ENCODE data around the gene PLCXD3. TPM values are rescaled to one million over a fixed set of nuclear protein-coding genes. Genes with fewer than 3 reads are reported as not detected.

Gene PLCXD3
- total and polyA plus RNA-seq, 2 donors, result 0.05 to 0.37 TPM

GRCh38 chr5:41281215-41281810 lies 229.1 kb downstream of the PLCXD3 start:
- Histone ChIP-seq H3K4me1 (ENCODE audit: control insufficient read depth in 2 of 2, insufficient read depth in 2 of 2, low read length in 2 of 2) (no peaks in the 10 kb centered on the region), H3K27ac (ENCODE audit: low read depth in 1 of 2, low read length in 1 of 2) (no peak overlapping the region), H3K4me3 (ENCODE audit: low read length in 2 of 2) (no peak overlapping the region), H3K9me3 (ENCODE audit: control insufficient read depth in 2 of 2, insufficient read depth in 1 of 2, low read length in 1 of 2) (no peaks in the 10 kb centered on the region), H3K36me3 (ENCODE audit: control insufficient read depth in 2 of 2, insufficient read depth in 2 of 2, low read length in 1 of 2) (no peaks in the 10 kb centered on the region), H3K27me3 (ENCODE audit: control insufficient read depth in 2 of 2, insufficient read depth in 1 of 2, low read length in 1 of 2) (no peaks in the 10 kb centered on the region)
- no peak for DNase-seq (ENCODE audit: low read depth in 6 of 9, low spot score in 9 of 9)
- 41% methylated on average over 12 of the region's 12 CpGs for WGBS

GRCh38 chr5:41279040-41279439 lies 231.4 kb downstream of the PLCXD3 start:
- no peaks in the 10 kb centered on the region for H3K9me3 ChIP-seq (ENCODE audit: control insufficient read depth in 2 of 2, insufficient read depth in 1 of 2, low read length in 1 of 2)
- no peaks in the 10 kb centered on the region for H3K27me3 ChIP-seq (ENCODE audit: control insufficient read depth in 2 of 2, insufficient read depth in 1 of 2, low read length in 1 of 2)
- H3K4me3 ChIP-seq (ENCODE audit: low read length in 2 of 2), result no peak overlapping the region
- no peaks in the 10 kb centered on the region for H3K4me1 ChIP-seq (ENCODE audit: control insufficient read depth in 2 of 2, insufficient read depth in 2 of 2, low read length in 2 of 2)
- no peaks in the 10 kb centered on the region for H3K36me3 ChIP-seq (ENCODE audit: control insufficient read depth in 2 of 2, insufficient read depth in 2 of 2, low read length in 1 of 2)
- 65% methylated on average over 2 of the region's 2 CpGs for WGBS
- no peak for DNase-seq (ENCODE audit: low read depth in 6 of 9, low spot score in 9 of 9)
- no peak overlapping the region for H3K27ac ChIP-seq (ENCODE audit: low read depth in 1 of 2, low read length in 1 of 2)

- Histone ChIP-seq H3K4me3 (ENCODE audit: low read length in 2 of 2) (no peak overlapping the region), H3K27ac (ENCODE audit: low read depth in 1 of 2, low read length in 1 of 2) (no peak overlapping the region), H3K27me3 (ENCODE audit: control insufficient read depth in 2 of 2, insufficient read depth in 1 of 2, low read length in 1 of 2) (no peaks in the 10 kb centered on the region), H3K4me1 (ENCODE audit: control insufficient read depth in 2 of 2, insufficient read depth in 2 of 2, low read length in 2 of 2) (no peaks in the 10 kb centered on the region), H3K36me3 (ENCODE audit: control insufficient read depth in 2 of 2, insufficient read depth in 2 of 2, low read length in 1 of 2) (no peaks in the 10 kb centered on the region), H3K9me3 (ENCODE audit: control insufficient read depth in 2 of 2, insufficient read depth in 1 of 2, low read length in 1 of 2) (no peaks in the 10 kb centered on the region)
- 60% methylated on average over 4 of the region's 4 CpGs for WGBS
- DNase-seq (ENCODE audit: low read depth in 6 of 9, low spot score in 9 of 9), result no peak
Measured at GRCh38 chr5:41277476-41278245, 232.7 kb downstream of the PLCXD3 start.

GRCh38 chr5:41275813-41276512 lies 234.4 kb downstream of the PLCXD3 start:
- Histone ChIP-seq H3K36me3 (ENCODE audit: control insufficient read depth in 2 of 2, insufficient read depth in 2 of 2, low read length in 1 of 2) (no peaks in the 10 kb centered on the region), H3K4me1 (ENCODE audit: control insufficient read depth in 2 of 2, insufficient read depth in 2 of 2, low read length in 2 of 2) (no peaks in the 10 kb centered on the region), H3K27me3 (ENCODE audit: control insufficient read depth in 2 of 2, insufficient read depth in 1 of 2, low read length in 1 of 2) (no peaks in the 10 kb centered on the region), H3K27ac (ENCODE audit: low read depth in 1 of 2, low read length in 1 of 2) (no peak overlapping the region), H3K4me3 (ENCODE audit: low read length in 2 of 2) (no peak overlapping the region), H3K9me3 (ENCODE audit: control insufficient read depth in 2 of 2, insufficient read depth in 1 of 2, low read length in 1 of 2) (no peaks in the 10 kb centered on the region)
- DNase-seq (ENCODE audit: low read depth in 6 of 9, low spot score in 9 of 9), result no peak
- 87% methylated on average over 8 of the region's 8 CpGs for WGBS

GRCh38 chr5:41270423-41271251 lies 239.8 kb downstream of the PLCXD3 start:
- 57% methylated on average over 2 of the region's 2 CpGs for WGBS
- Histone ChIP-seq H3K4me1 (ENCODE audit: control insufficient read depth in 2 of 2, insufficient read depth in 2 of 2, low read length in 2 of 2) (no peaks in the 10 kb centered on the region), H3K27ac (ENCODE audit: low read depth in 1 of 2, low read length in 1 of 2) (no peak overlapping the region), H3K4me3 (ENCODE audit: low read length in 2 of 2) (no peak overlapping the region), H3K27me3 (ENCODE audit: control insufficient read depth in 2 of 2, insufficient read depth in 1 of 2, low read length in 1 of 2) (no peaks in the 10 kb centered on the region), H3K36me3 (ENCODE audit: control insufficient read depth in 2 of 2, insufficient read depth in 2 of 2, low read length in 1 of 2) (no peaks in the 10 kb centered on the region), H3K9me3 (ENCODE audit: control insufficient read depth in 2 of 2, insufficient read depth in 1 of 2, low read length in 1 of 2) (no peaks in the 10 kb centered on the region)
- DNase-seq (ENCODE audit: low read depth in 6 of 9, low spot score in 9 of 9), result no peak

- Histone ChIP-seq H3K9me3 (ENCODE audit: control insufficient read depth in 2 of 2, insufficient read depth in 1 of 2, low read length in 1 of 2) (no peaks in the 10 kb centered on the region), H3K27ac (ENCODE audit: low read depth in 1 of 2, low read length in 1 of 2) (no peak overlapping the region), H3K36me3 (ENCODE audit: control insufficient read depth in 2 of 2, insufficient read depth in 2 of 2, low read length in 1 of 2) (no peaks in the 10 kb centered on the region), H3K4me1 (ENCODE audit: control insufficient read depth in 2 of 2, insufficient read depth in 2 of 2, low read length in 2 of 2) (no peaks in the 10 kb centered on the region), H3K4me3 (ENCODE audit: low read length in 2 of 2) (no peak overlapping the region), H3K27me3 (ENCODE audit: control insufficient read depth in 2 of 2, insufficient read depth in 1 of 2, low read length in 1 of 2) (no peaks in the 10 kb centered on the region)
- DNase-seq (ENCODE audit: low read depth in 6 of 9, low spot score in 9 of 9), result no peak
- WGBS, result 97% methylated on average over 1 of the region's 1 CpG
Measured at GRCh38 chr5:41268894-41269293, 241.5 kb downstream of the PLCXD3 start.

GRCh38 chr5:41266377-41266776 lies 244.0 kb downstream of the PLCXD3 start:
- no peak for DNase-seq (ENCODE audit: low read depth in 6 of 9, low spot score in 9 of 9)
- H3K4me3 ChIP-seq (ENCODE audit: low read length in 2 of 2), result no peak overlapping the region
- no peaks in the 10 kb centered on the region for H3K9me3 ChIP-seq (ENCODE audit: control insufficient read depth in 2 of 2, insufficient read depth in 1 of 2, low read length in 1 of 2)
- 84% methylated on average over 2 of the region's 2 CpGs for WGBS
- no peaks in the 10 kb centered on the region for H3K4me1 ChIP-seq (ENCODE audit: control insufficient read depth in 2 of 2, insufficient read depth in 2 of 2, low read length in 2 of 2)
- H3K36me3 ChIP-seq (ENCODE audit: control insufficient read depth in 2 of 2, insufficient read depth in 2 of 2, low read length in 1 of 2), result no peaks in the 10 kb centered on the region
- no peak overlapping the region for H3K27ac ChIP-seq (ENCODE audit: low read depth in 1 of 2, low read length in 1 of 2)
- H3K27me3 ChIP-seq (ENCODE audit: control insufficient read depth in 2 of 2, insufficient read depth in 1 of 2, low read length in 1 of 2), result no peaks in the 10 kb centered on the region

- Histone ChIP-seq H3K4me3 (ENCODE audit: low read length in 2 of 2) (no peak overlapping the region), H3K27ac (ENCODE audit: low read depth in 1 of 2, low read length in 1 of 2) (no peak overlapping the region), H3K36me3 (ENCODE audit: control insufficient read depth in 2 of 2, insufficient read depth in 2 of 2, low read length in 1 of 2) (no peaks in the 10 kb centered on the region), H3K4me1 (ENCODE audit: control insufficient read depth in 2 of 2, insufficient read depth in 2 of 2, low read length in 2 of 2) (no peaks in the 10 kb centered on the region), H3K9me3 (ENCODE audit: control insufficient read depth in 2 of 2, insufficient read depth in 1 of 2, low read length in 1 of 2) (no peaks in the 10 kb centered on the region), H3K27me3 (ENCODE audit: control insufficient read depth in 2 of 2, insufficient read depth in 1 of 2, low read length in 1 of 2) (no peaks in the 10 kb centered on the region)
- 71% methylated on average over 3 of the region's 3 CpGs for WGBS
- DNase-seq (ENCODE audit: low read depth in 6 of 9, low spot score in 9 of 9), result no peak
Measured at GRCh38 chr5:41264019-41264418, 246.4 kb downstream of the PLCXD3 start.

Data from thymus (tissue), 11 donors.